ENCODE measurements around the gene HEATR3.
"Not testable (repeated sequence)": the region's sequence is repeated elsewhere in the genome, so short reads cannot be mapped to it uniquely, and the experiment has no call there.

The HEATR3 gene

DNA sequence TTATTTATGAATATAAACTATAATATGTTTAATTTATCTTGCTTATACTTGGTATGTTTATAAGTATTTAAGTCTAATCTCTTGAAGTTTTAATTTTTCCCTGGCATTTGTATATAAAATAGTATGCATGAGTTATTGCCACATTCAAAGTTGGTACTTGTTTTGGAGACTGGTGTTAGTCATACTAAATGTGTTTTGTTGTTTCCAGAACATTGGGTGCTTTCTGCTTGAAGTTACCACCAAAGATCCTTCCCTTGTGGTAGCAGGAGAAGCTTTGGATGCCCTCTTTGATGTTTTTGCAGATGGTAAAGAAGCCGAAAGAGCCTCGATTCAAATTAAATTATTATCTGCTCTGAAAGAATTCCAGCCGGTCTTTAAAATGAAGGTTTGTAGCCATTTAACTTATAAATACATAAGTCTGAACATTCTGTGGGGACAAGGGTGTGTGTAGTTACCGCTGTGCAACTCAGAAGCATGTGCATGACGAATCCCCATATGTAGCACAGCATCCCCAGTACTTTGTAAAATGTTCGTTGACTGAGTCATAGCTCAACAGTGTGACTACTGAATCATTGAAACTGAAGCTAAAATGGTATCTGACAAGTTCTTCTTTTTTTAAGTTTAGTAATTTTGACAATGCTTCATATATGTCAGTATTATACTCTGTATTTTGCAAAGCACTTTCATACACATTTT, 36.4 kb downstream of the HEATR3 start:
- no peak for DNase-seq

- no peak for DNase-seq
Observed at GRCh38 chr16:50103764-50104163, 38.0 kb downstream of the HEATR3 start.

- no peak for DNase-seq
Observed at GRCh38 chr16:50114357-50115129, 48.8 kb downstream of the HEATR3 start.

- no peak for DNase-seq
Observed at GRCh38 chr16:50120711-50121110, 54.9 kb downstream of the HEATR3 start.

- no peak for DNase-seq
Observed at GRCh38 chr16:50121278-50121677, 55.5 kb downstream of the HEATR3 start.

GRCh38 chr16:50121721-50122445, 56.1 kb downstream of the HEATR3 start:
- no peak for DNase-seq

GRCh38 chr16:50123417-50123816, 57.6 kb downstream of the HEATR3 start:
- DNase-seq, result no peak

- no peak for DNase-seq
Observed at GRCh38 chr16:50124769-50125168, 59.0 kb downstream of the HEATR3 start.

GRCh38 chr16:50126183-50126582, 60.4 kb downstream of the HEATR3 start:
- no peak for DNase-seq

- DNase-seq, result not testable (repeated sequence)
Observed at GRCh38 chr16:50132571-50132970, 66.8 kb downstream of the HEATR3 start.

DNA sequence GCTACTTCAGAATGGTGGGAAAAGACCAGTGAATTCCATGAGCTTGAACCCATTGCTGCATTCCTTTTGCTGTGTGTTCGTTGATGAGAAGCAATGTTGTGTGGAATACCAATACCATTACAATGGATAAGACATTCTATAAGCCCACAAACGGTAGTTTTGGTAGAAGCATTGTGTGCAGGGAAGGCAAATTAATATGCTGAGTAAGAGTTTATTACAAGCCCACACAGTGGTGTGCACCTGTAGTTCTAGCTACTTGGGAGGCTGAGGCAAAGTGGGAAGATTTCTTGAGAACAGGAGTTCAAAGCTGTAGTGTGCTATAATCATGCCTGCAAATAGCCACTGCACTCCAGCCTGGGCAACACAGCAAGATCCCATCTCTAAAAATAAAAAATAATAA, 67.4 kb downstream of the HEATR3 start:
- DNase-seq, result no peak

DNA sequence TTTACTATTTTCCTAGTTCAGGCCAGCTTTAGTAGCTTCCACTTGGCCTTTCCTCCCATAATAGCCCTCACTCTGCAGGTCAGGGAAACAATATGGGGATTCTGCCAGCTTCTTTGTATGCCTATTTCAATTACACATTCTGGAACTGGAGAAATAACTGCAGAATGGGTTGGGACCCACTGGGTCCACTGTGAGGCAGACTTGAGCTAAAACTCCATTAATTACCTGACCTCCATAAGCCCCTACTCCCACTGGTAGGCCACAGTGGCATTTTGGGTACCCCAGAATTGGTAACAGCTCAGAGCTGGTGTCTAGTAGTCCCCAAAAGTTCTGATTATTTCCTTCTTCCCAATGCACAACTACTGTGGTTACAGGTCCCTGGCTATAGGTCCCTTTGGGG, 70.6 kb downstream of the HEATR3 start:
- no peak for DNase-seq

GRCh38 chr16:50137268-50137667, 71.5 kb downstream of the HEATR3 start:
- DNase-seq, result no peak

GRCh38 chr16:50139580-50139979, 73.8 kb downstream of the HEATR3 start:
- DNase-seq, result no peak

DNA sequence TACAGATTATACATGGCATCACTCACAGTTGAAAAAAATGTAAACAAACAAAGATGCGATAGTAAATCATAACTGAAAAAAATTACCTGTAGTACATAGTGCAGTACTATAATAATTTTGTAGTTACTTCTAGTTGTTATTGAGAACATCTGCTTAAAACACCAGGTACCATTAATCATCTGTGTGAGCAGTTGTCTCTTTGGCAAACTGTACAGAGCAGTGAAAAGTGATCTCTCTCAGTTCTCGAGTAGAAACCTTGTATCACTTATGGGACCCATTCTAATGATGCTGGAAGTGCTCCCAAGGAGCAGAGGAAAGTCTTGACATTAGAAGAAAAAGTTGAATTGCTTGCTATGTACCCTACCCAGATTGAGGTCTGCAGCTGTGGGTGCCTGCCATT, 78.4 kb downstream of the HEATR3 start:
- no peak for DNase-seq

DNA sequence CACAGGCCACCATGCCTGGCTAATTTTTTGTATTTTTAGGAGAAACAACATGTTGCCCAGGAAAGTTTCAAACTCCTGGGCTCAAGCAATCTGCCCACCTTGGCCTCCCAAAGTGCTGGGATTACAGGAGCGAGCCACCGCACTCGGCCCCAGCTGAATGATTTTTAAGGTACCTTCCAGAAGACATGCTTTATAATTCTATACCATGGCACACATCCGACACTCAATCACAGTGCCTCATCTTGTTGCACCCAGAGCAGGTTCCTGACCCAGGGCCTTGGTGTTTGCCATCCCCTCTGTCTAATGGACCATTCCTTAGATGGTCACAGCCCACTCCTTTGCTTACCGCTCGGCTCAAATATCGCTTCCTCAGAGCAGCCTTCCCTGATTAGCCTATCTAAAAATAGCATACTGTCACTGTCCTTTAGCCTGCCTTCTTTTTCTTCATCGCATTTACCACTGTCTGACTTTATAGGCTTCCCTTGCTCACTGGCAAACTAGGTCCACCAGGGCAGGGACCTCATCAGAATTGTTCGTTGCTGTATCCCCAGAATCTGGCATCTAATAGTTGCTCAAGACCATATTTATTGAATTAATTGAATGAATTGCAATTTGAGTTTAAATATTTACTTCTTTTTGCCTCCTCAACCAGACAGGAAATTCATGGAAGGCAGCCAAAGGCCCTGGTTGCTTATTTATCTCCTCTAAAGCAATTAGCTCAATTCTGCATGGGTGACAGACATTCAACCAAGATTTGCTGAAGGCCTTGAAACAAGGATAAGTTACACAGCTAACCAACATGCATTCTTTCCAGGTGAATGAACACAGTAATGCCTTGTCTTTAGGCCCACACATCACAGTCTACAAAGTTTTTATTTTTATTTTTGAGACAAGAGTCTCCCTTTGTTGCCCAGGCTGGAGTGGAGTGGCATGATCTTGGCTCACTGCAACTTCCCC, 81.0 kb downstream of the HEATR3 start:
- DNase-seq, result no peak

DNA sequence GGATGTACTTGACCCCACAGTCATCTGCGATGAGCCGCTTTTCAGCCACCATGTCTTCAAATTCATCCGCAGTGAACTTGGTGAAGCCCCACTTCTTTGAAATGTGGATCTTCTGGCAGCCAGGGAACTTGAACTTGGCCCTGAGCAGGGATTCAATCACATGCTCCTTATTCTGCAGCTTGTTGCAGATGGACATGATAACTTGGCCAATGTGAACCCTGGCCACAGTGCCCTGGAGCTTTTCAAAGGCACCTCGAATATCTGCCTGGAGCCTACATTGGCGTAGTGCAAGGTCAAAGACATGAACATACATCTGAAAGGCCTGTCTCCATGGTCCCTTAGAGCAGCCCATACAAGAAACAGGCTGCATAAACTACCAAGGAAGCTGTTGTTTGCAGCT, 85.6 kb downstream of the HEATR3 start:
- no peak for DNase-seq

DNA sequence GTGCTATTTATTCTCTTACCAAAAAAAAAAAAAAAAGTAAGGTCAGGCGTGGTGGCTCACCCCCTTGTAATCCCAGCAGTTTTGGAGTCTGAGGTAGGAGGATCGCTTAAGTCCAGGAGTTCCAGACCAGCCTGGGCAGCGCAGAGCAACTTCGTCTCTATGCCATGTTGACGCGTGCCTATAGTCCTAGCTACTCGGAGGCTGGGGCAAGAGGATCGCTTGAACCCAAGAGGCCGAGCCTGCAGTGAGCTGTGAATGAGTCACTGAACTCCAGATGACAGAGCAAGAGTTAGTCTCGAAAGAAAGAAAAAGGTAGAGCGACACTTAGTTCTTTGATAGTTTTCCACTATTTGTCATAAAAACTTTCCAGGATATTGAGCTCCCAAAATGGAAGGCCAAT, 86.0 kb downstream of the HEATR3 start:
- DNase-seq, result no peak

DNA sequence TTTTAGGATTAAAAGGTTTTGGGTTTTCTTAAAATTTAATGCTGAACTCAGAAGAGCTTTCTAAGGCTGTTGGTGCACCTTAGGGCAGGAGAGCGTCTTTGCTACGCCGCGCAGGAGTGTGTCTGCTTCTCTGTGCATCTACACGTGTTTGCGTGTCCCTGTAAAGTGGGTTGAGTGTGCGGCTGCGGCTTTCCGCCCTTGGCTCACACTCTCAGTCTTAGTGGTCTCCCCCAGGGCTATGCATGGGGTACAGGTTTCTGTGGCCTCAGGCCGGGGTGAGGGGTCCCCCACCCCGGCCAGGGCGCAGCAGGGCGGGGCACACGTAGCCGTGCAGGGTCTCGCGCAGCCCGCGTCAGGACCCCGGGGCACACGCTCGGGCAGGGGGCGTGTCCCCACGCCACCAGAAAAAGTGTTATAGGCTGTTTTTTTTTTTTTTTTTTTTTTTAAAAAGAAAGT, 86.6 kb downstream of the HEATR3 start:
- no peak for DNase-seq

GRCh38 chr16:50152807-50153595, 87.2 kb downstream of the HEATR3 start, which contains the start of gene TENT4B:
TENT4B (plus strand) TSS chr16:50153306; CDS start chr16:50153622, 316 bp downstream.
- no peak for DNase-seq

DNA sequence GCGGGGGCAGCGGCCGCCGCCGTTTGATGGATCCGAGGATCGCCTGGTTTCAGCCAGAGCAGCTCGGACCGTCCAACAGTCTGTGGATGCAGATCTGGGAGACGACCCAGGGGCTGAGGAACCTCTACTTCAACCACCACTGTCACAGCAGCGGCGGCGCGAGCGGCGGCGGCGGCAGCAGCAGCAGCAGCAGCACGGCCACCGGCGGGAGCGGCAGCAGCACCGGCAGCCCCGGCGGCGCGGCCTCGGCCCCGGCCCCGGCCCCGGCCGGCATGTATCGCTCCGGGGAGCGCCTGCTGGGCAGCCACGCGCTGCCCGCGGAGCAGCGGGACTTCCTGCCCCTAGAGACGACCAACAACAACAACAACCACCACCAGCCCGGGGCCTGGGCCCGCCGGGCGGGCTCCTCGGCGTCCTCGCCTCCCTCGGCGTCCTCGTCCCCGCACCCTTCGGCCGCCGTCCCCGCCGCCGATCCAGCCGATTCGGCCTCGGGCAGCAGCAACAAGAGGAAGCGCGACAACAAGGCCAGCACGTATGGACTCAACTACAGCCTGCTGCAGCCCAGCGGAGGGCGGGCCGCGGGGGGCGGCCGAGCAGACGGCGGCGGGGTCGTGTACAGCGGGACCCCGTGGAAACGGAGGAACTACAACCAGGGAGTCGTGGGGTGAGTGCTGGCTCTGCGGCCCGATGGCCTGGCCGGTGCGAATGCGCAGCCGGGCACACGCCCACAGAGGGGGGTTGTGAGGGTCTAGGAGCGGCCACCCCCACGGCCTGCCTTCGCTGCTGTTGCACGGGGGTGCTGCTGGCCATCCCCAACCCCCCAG, 88.0 kb downstream of the HEATR3 start:
- DNase-seq, result no peak
